HFF-Myc (cell line): Measurements from ENCODE around the gene GFRA1.

ENCODE experiments used
- DNase-seq: peaks from one replicate; pipeline ENCODE4 v3.0.0-alpha.2; 2011; ENCODE audit warnings: low read depth; ENCODE audit errors: extremely low read depth
- H3K4me3 ChIP-seq: replicated peaks from 2 replicates; pipeline ENCODE4 v1.5.1; 2011; ENCODE audit warnings: low read depth, mild to moderate bottlenecking, control low read depth, low read length
- CTCF ChIP-seq: IDR thresholded peaks from 2 replicates; pipeline ENCODE4 v1.5.1; 2012; ENCODE audit warnings: mild to moderate bottlenecking, low read depth, low read length, control low read depth; ENCODE audit errors: missing control alignments

GFRA1 gene

GRCh38 chr10:116067825-116068224 is 205.2 kb downstream of the GFRA1 start:
- DNase-seq = no peak
- no peak overlapping the region for H3K4me3 ChIP-seq

GRCh38 chr10:116063107-116063506 is 209.9 kb downstream of the GFRA1 start:
- no peak for DNase-seq
- TF ChIP-seq CTCF = no peak
- H3K4me3 ChIP-seq = no peak overlapping the region

More at GRCh38 chr10:116067825-116068224, 205.2 kb downstream of the GFRA1 start:
- TF ChIP-seq CTCF = no peak

- H3K4me3 ChIP-seq = no peak overlapping the region
- DNase-seq = no peak
- TF ChIP-seq CTCF = no peak
These were observed 212.1 kb downstream of the GFRA1 start for GRCh38 chr10:116060864-116061263.

GRCh38 chr10:116059320-116059719 is 213.7 kb downstream of the GFRA1 start:
- TF ChIP-seq CTCF = no peak
- no peak overlapping the region for H3K4me3 ChIP-seq
- DNase-seq = no peak

GRCh38 chr10:116056445-116057293 is 216.3 kb downstream of the GFRA1 start:
- no peak for DNase-seq
- no peak for TF ChIP-seq CTCF
- H3K4me3 ChIP-seq = no peak overlapping the region

GRCh38 chr10:116055917-116056252 is 217.1 kb downstream of the GFRA1 start:
- H3K4me3 ChIP-seq = no peak overlapping the region
- no peak for DNase-seq
- TF ChIP-seq CTCF = no peak
